Measurements from ENCODE around the gene TFAM. TPM values are rescaled to one million over a fixed set of nuclear protein-coding genes. Genes with fewer than 3 reads are reported as not detected.

The TFAM gene
- total RNA-seq, 1 donor from 2014 or later, result 32.0 TPM

Other genes with a start within 250 kb of the TFAM start
- 2.5 TPM for gene IPMK, start 117.5 kb upstream of the TFAM start, total RNA-seq
- 176 TPM for gene CISD1, start 116.2 kb upstream of the TFAM start, total RNA-seq
- gene UBE2D1, start 50.4 kb upstream of the TFAM start, total RNA-seq, result 55.3 TPM
- gene BICC1, start 127.5 kb downstream of the TFAM start, total RNA-seq, result 8.2 TPM

All from Right ventricle myocardium inferior (tissue), 1 donor.